ENCODE data around the gene REXO1. TPM values are rescaled to one million over a fixed set of nuclear protein-coding genes. Genes with fewer than 3 reads are reported as not detected.
"Not testable (repeated sequence)": the region's sequence is repeated elsewhere in the genome, so short reads cannot be mapped to it uniquely, and the experiment has no call there.

Gene REXO1
- total and polyA plus RNA-seq, 2 donors (not counting 3 experiments of a cell fraction or from before 2014, with no cell fraction given), result 41.1 to 56.9 TPM

- intact Hi-C loops (cut with micrococcal nuclease), result loop anchor here (1.0 kb wide), 2 partner anchors 12 to 29 kb away; partner anchors contain the start of genes ADAT3 and SCAMP4
- FAIRE-seq; H3K36me3 ChIP-seq (ENCODE audit: control insufficient read depth in 2 of 2, extremely low read depth in 1 of 2, insufficient read depth in 2 of 2, low read length in 2 of 2); H3K27me3 ChIP-seq (ENCODE audit: control insufficient read depth in 2 of 2, insufficient read depth in 2 of 2, low read length in 2 of 2); H3K9me1 ChIP-seq (replicated peaks; ENCODE audit: control insufficient read depth, extremely low read depth, insufficient read depth, low read length); H3K9me3 ChIP-seq (replicated peaks; ENCODE audit: control insufficient read depth, insufficient read depth, low read length); DNase-seq (ENCODE audit: low read depth, low spot score); dilution Hi-C loops (cut with MboI; ENCODE audit: extremely low pct_ligation_motif_present, low sequenced_read_pairs); POLR2A ChIA-PET; H4K20me1 ChIP-seq (replicated peaks; ENCODE audit: control insufficient read depth, extremely low read depth, insufficient read depth, low read length); BruUV-seq (replicated peaks): not testable (repeated sequence)
- Histone ChIP-seq H2AFZ (ENCODE audit: low read depth, low read length) (peak overlapping the region; percentile 9), H3K27ac (ENCODE audit: insufficient read depth, low read depth, low read length) (peak overlapping the region; percentile 92), H3K4me1 (ENCODE audit: control insufficient read depth, extremely low read depth, insufficient read depth, low read length) (peaks cover 21% of the 10 kb centered on the region), H3K4me2 (ENCODE audit: insufficient read depth, low read length) (peak overlapping the region; percentile 36), H3K79me2 (ENCODE audit: control insufficient read depth, insufficient read depth, low read length) (peaks cover 41% of the 10 kb centered on the region), H3K4me3 (replicated peaks in 1 of 3; ENCODE audit: insufficient read depth in 1 of 3, low read depth in 1 of 3, low read length in 3 of 3) (peak overlapping the region in 2 of 3 experiments; percentile 72 to 83), H3K9ac (replicated peaks; ENCODE audit: extremely low read depth, insufficient read depth, low read length) (peak overlapping the region; percentile 38)
- CTCF ChIA-PET, result interaction anchor here (0.9 to 2.9 kb wide), 9 partner anchors 8 to 52 kb away, joined by 3 to 44 read pairs (median 4); partner anchors contain the start of gene ABHD17A
- TF ChIP-seq CTCF (IDR thresholded peaks at IDR 0.05; ENCODE audit: extremely low read depth in 1 of 2, insufficient read depth in 1 of 2, low read depth in 1 of 2, low read length in 2 of 2), result peak in 1 of 2 donors; percentile 26
These were observed 28.4 kb upstream of the REXO1 start for GRCh38 chr19:1876496-1877279.

Data from endothelial cell of umbilical vein (primary cell).